ENCODE results near the gene MYT1. TPM values are rescaled to one million over a fixed set of nuclear protein-coding genes. Genes with fewer than 3 reads are reported as not detected.
"Not testable (repeated sequence)": the region's sequence is repeated elsewhere in the genome, so short reads cannot be mapped to it uniquely, and the experiment has no call there.

MYT1 gene
- total and polyA plus RNA-seq, 11 donors = 0.07 to 0.23 (median 0.09) TPM; not detected in 5

- DNase-seq = peak in 3 of 5 donors; percentile 23 to 33 (median 24)
- no peaks in the 10 kb centered on the region for H3K27me3 ChIP-seq
- no peaks in the 10 kb centered on the region for H3K36me3 ChIP-seq
- H3K27ac ChIP-seq = peak overlapping the region in 8 of 12 donors; percentile 39 to 83 (median 62)
- ATAC-seq = no peak
- WGBS, 4 donors = 65 to 92% (median 91%) methylated on average over 3 to 11 of the region's 11 CpGs
- TF ChIP-seq POLR2A (IDR thresholded peaks at IDR 0.05) = no peak
- no peak for TF ChIP-seq CTCF (IDR thresholded peaks at IDR 0.05)
- no peaks in the 10 kb centered on the region for H3K9me3 ChIP-seq
- H3K4me3 ChIP-seq = no peak overlapping the region
- peaks cover 0 to 25% (median 7%) of the 10 kb centered on the region in 12 donors for H3K4me1 ChIP-seq
- intact Hi-C loops (cut with DNase I) = no loop called here
These were observed 70.1 kb downstream of the MYT1 start for GRCh38 chr20:64234291-64234791.

- H3K4me1 ChIP-seq = peaks cover 0 to 25% (median 7%) of the 10 kb centered on the region in 12 donors
- H3K27me3 ChIP-seq; ATAC-seq; intact Hi-C loops (cut with DNase I); H3K36me3 ChIP-seq; H3K4me3 ChIP-seq; H3K27ac ChIP-seq; H3K9me3 ChIP-seq: not testable (repeated sequence)
- 90 to 97% (median 94%) methylated on average over 2 to 17 of the region's 17 CpGs for WGBS, 4 donors
- DNase-seq = peak in 2 of 5 donors; percentile 24 to 34
These were observed 70.8 kb downstream of the MYT1 start for GRCh38 chr20:64234921-64235565.

- no peaks in the 10 kb centered on the region for H3K9me3 ChIP-seq
- intact Hi-C loops (cut with DNase I) = no loop called here
- H3K36me3 ChIP-seq = no peaks in the 10 kb centered on the region
- peaks cover 0 to 25% (median 7%) of the 10 kb centered on the region in 12 donors for H3K4me1 ChIP-seq
- no peak for TF ChIP-seq CTCF (IDR thresholded peaks at IDR 0.05)
- no peaks in the 10 kb centered on the region for H3K27me3 ChIP-seq
- ATAC-seq (no peak), DNase-seq (peak in 2 of 5 donors; percentile 14 to 15)
- no peak overlapping the region for H3K27ac ChIP-seq
- 90 to 95% (median 91%) methylated on average over 18 to 27 of the region's 27 CpGs for WGBS, 4 donors
- H3K4me3 ChIP-seq = no peak overlapping the region
These were observed 72.2 kb downstream of the MYT1 start for GRCh38 chr20:64236137-64237088.

- DNase-seq (peak in 2 of 5 donors; percentile 18 to 51), ATAC-seq (no peak)
- 89 to 94% (median 91%) methylated on average over 11 to 17 of the region's 17 CpGs for WGBS, 4 donors
- Histone ChIP-seq H3K27me3 (no peaks in the 10 kb centered on the region), H3K4me3 (no peak overlapping the region), H3K36me3 (no peaks in the 10 kb centered on the region), H3K4me1 (peaks cover 0 to 21% (median 4%) of the 10 kb centered on the region in 12 donors), H3K9me3 (no peaks in the 10 kb centered on the region), H3K27ac (no peak overlapping the region)
- intact Hi-C loops (cut with DNase I) = no loop called here
- TF ChIP-seq POLR2A (IDR thresholded peaks at IDR 0.05) = no peak
- no peak for TF ChIP-seq CTCF (IDR thresholded peaks at IDR 0.05)
These were observed 73.1 kb downstream of the MYT1 start for GRCh38 chr20:64237316-64237715.
